Duodenal mucosa (tissue), 2 donors: ENCODE measurements around the gene NLRP11.
"Not testable (repeated sequence)": the region's sequence is repeated elsewhere in the genome, so short reads cannot be mapped to it uniquely, and the experiment has no call there.

ENCODE experiments used
- H3K27ac ChIP-seq: one replicate; pipeline ENCODE4 v1.7.0; 2013; ENCODE audit warnings: low read depth, low read length
- H3K27me3 ChIP-seq, 2 donors: one replicate each; pipeline ENCODE4 v1.7.0; 2013; ENCODE audit warnings: low read length in 2 of 2, control low read depth in 1 of 2; ENCODE audit not compliant: insufficient read depth in 2 of 2, control insufficient read depth in 1 of 2
- H3K36me3 ChIP-seq, 2 donors: one replicate each; pipeline ENCODE4 v1.7.0; 2013; ENCODE audit warnings: low read length in 2 of 2, control low read depth in 1 of 2; ENCODE audit not compliant: insufficient read depth in 2 of 2, control insufficient read depth in 1 of 2
- H3K4me1 ChIP-seq, 2 donors: one replicate each; pipeline ENCODE4 v1.7.0; 2013; ENCODE audit warnings: low read length in 2 of 2, control low read depth in 1 of 2; ENCODE audit not compliant: insufficient read depth in 2 of 2, control insufficient read depth in 1 of 2
- H3K4me3 ChIP-seq, 2 donors: one replicate each; pipeline ENCODE4 v1.7.0; 2013; ENCODE audit warnings: low read length in 2 of 2, low read depth in 1 of 2
- H3K9ac ChIP-seq, 2 donors: one replicate each; pipeline ENCODE4 v1.7.0; 2013; ENCODE audit warnings: low read length in 2 of 2, low read depth in 1 of 2
- H3K9me3 ChIP-seq, 2 donors: one replicate each; pipeline ENCODE4 v1.7.0; 2013; ENCODE audit warnings: low read length in 2 of 2, control low read depth in 1 of 2; ENCODE audit not compliant: control insufficient read depth in 1 of 2

The NLRP11 gene

GRCh38 chr19:55801416-55801815 lies 30.4 kb downstream of the NLRP11 start:
- no peaks in the 10 kb centered on the region for H3K9me3 ChIP-seq
- H3K27me3 ChIP-seq: no peaks in the 10 kb centered on the region
- no peaks in the 10 kb centered on the region for H3K36me3 ChIP-seq
- no peaks in the 10 kb centered on the region for H3K4me1 ChIP-seq
- no peak overlapping the region for H3K27ac ChIP-seq
- no peak overlapping the region for H3K4me3 ChIP-seq
- no peak overlapping the region for H3K9ac ChIP-seq

GRCh38 chr19:55795021-55795420 lies 36.8 kb downstream of the NLRP11 start:
- Histone ChIP-seq H3K27me3 (no peaks in the 10 kb centered on the region), H3K4me3 (no peak overlapping the region), H3K9me3 (no peaks in the 10 kb centered on the region), H3K4me1 (no peaks in the 10 kb centered on the region), H3K27ac (no peak overlapping the region), H3K9ac (no peak overlapping the region), H3K36me3 (no peaks in the 10 kb centered on the region)

GRCh38 chr19:55781112-55781511 lies 50.7 kb downstream of the NLRP11 start:
- no peaks in the 10 kb centered on the region for H3K4me1 ChIP-seq
- no peak overlapping the region for H3K27ac ChIP-seq
- no peak overlapping the region for H3K9ac ChIP-seq
- no peak overlapping the region for H3K4me3 ChIP-seq
- H3K36me3 ChIP-seq: no peaks in the 10 kb centered on the region
- no peaks in the 10 kb centered on the region for H3K9me3 ChIP-seq
- peaks cover 4 to 6% of the 10 kb centered on the region in 2 donors for H3K27me3 ChIP-seq

GRCh38 chr19:55778331-55778730 lies 53.5 kb downstream of the NLRP11 start:
- no peaks in the 10 kb centered on the region for H3K4me1 ChIP-seq
- no peak overlapping the region for H3K4me3 ChIP-seq
- no peaks in the 10 kb centered on the region for H3K9me3 ChIP-seq
- H3K27ac ChIP-seq: no peak overlapping the region
- H3K9ac ChIP-seq: no peak overlapping the region
- H3K27me3 ChIP-seq: peaks cover 4 to 6% of the 10 kb centered on the region in 2 donors
- H3K36me3 ChIP-seq: no peaks in the 10 kb centered on the region

- Histone ChIP-seq H3K27ac (no peak overlapping the region), H3K9me3 (no peaks in the 10 kb centered on the region), H3K4me3 (no peak overlapping the region), H3K27me3 (peaks cover 4 to 6% of the 10 kb centered on the region in 2 donors), H3K9ac (no peak overlapping the region), H3K4me1 (no peaks in the 10 kb centered on the region), H3K36me3 (no peaks in the 10 kb centered on the region)
Observed at GRCh38 chr19:55777528-55777927, 54.3 kb downstream of the NLRP11 start.

- not testable (repeated sequence) for H3K4me3 ChIP-seq, H3K9ac ChIP-seq, H3K36me3 ChIP-seq, H3K4me1 ChIP-seq, H3K9me3 ChIP-seq, H3K27ac ChIP-seq, H3K27me3 ChIP-seq
Observed at GRCh38 chr19:55769632-55770031, 62.2 kb downstream of the NLRP11 start.

GRCh38 chr19:55768818-55769217 lies 63.0 kb downstream of the NLRP11 start, which contains the start of gene RFPL4AL1:
RFPL4AL1 (plus strand) TSS chr19:55769118; CDS start chr19:55771805, 2,687 bp downstream.
- H3K9me3 ChIP-seq, H3K36me3 ChIP-seq, H3K4me1 ChIP-seq, H3K9ac ChIP-seq, H3K4me3 ChIP-seq, H3K27ac ChIP-seq, H3K27me3 ChIP-seq: not testable (repeated sequence)

- H3K27me3 ChIP-seq: peaks cover 0 to 4% of the 10 kb centered on the region in 2 donors
- H3K27ac ChIP-seq: no peak overlapping the region
- H3K9ac ChIP-seq: no peak overlapping the region
- no peaks in the 10 kb centered on the region for H3K4me1 ChIP-seq
- H3K4me3 ChIP-seq: no peak overlapping the region
- no peaks in the 10 kb centered on the region for H3K36me3 ChIP-seq
- no peaks in the 10 kb centered on the region for H3K9me3 ChIP-seq
Observed at GRCh38 chr19:55766466-55766865, 65.3 kb downstream of the NLRP11 start.

- not testable (repeated sequence) for H3K36me3 ChIP-seq, H3K9me3 ChIP-seq, H3K27ac ChIP-seq, H3K9ac ChIP-seq, H3K4me3 ChIP-seq, H3K27me3 ChIP-seq, H3K4me1 ChIP-seq
Observed at GRCh38 chr19:55758797-55759196, 73.0 kb downstream of the NLRP11 start, which contains the start of gene RFPL4A. RFPL4A (plus strand) TSS chr19:55759097; CDS start chr19:55761801, 2,704 bp downstream.

GRCh38 chr19:55756808-55757207 lies 75.0 kb downstream of the NLRP11 start:
- H3K9me3 ChIP-seq, H3K4me1 ChIP-seq, H3K4me3 ChIP-seq, H3K27ac ChIP-seq, H3K9ac ChIP-seq, H3K27me3 ChIP-seq, H3K36me3 ChIP-seq: not testable (repeated sequence)

GRCh38 chr19:55753401-55753800 lies 78.4 kb downstream of the NLRP11 start:
- no peaks in the 10 kb centered on the region for H3K9me3 ChIP-seq
- H3K9ac ChIP-seq: no peak overlapping the region
- no peaks in the 10 kb centered on the region for H3K36me3 ChIP-seq
- H3K4me3 ChIP-seq: no peak overlapping the region
- H3K4me1 ChIP-seq: peaks cover 0 to 6% of the 10 kb centered on the region in 2 donors
- H3K27ac ChIP-seq: no peak overlapping the region
- no peaks in the 10 kb centered on the region for H3K27me3 ChIP-seq
